GM13976 (cell line): ENCODE results near the gene IFITM10.

Experiments used
- DNase-seq: peaks from one replicate; pipeline ENCODE4 v3.0.0; 2012; ENCODE audit warnings: low spot score
- in situ Hi-C: fragments of 300-500 bp; cut with MboI; formaldehyde crosslinking; loops from one replicate; pipeline ENCODE4 v1.12.0; 2022; ENCODE audit warnings: low sequenced_read_pairs, mixed read lengths, inconsistent platforms; ENCODE audit not compliant: unreplicated experiment
- TF ChIP-seq, protein P1 (sequence below): IDR thresholded peaks from 2 replicates; pipeline ENCODE4 v1.5.1; 2012; ENCODE audit warnings: borderline replicate concordance, mild to moderate bottlenecking; ENCODE audit not compliant: insufficient read depth; ENCODE audit errors: extremely low read depth, missing control alignments, control extremely low read depth

IFITM10 gene

DNA sequence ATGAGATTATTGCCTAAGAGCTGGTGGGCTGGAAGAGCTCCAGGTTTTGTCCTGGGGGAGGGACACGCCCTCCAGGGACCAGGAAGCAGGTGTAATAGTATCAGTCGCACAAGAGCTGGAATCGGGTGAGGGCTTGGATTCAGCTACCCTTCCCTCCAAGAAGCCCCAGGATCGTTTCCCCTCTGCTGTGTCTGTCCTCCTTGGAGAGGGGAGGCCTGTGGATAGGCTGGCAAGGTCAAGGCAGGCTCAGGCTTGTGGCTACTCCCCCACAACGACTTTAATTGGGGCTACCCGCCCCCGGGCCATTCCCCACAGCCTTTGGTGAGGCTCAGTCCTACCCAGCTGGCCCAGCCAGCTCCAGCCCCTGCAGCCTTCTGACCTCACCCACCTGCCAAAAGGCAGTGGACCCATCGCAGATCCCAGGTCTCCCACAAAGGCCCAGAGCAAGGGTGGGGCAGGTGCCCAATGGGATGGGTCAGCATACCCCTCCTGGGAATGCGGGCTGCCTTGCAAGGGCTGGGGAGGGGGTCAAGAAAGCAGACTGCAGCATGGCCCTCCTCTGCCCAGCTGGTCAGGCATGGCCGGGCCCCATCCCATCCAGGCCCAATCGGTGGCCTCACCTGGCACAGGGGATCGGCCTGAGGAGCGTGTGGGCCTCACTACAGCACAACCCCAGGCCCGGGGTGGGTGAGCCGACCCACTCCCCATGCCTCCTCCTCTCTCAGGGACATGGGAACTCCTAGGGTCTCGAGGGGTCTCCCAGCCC lies 12.3 kb upstream of the IFITM10 start:
- in situ Hi-C loops: no loop called here
- TF ChIP-seq, protein P1, sequence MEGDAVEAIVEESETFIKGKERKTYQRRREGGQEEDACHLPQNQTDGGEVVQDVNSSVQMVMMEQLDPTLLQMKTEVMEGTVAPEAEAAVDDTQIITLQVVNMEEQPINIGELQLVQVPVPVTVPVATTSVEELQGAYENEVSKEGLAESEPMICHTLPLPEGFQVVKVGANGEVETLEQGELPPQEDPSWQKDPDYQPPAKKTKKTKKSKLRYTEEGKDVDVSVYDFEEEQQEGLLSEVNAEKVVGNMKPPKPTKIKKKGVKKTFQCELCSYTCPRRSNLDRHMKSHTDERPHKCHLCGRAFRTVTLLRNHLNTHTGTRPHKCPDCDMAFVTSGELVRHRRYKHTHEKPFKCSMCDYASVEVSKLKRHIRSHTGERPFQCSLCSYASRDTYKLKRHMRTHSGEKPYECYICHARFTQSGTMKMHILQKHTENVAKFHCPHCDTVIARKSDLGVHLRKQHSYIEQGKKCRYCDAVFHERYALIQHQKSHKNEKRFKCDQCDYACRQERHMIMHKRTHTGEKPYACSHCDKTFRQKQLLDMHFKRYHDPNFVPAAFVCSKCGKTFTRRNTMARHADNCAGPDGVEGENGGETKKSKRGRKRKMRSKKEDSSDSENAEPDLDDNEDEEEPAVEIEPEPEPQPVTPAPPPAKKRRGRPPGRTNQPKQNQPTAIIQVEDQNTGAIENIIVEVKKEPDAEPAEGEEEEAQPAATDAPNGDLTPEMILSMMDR: no peak
- no peak for DNase-seq

DNA sequence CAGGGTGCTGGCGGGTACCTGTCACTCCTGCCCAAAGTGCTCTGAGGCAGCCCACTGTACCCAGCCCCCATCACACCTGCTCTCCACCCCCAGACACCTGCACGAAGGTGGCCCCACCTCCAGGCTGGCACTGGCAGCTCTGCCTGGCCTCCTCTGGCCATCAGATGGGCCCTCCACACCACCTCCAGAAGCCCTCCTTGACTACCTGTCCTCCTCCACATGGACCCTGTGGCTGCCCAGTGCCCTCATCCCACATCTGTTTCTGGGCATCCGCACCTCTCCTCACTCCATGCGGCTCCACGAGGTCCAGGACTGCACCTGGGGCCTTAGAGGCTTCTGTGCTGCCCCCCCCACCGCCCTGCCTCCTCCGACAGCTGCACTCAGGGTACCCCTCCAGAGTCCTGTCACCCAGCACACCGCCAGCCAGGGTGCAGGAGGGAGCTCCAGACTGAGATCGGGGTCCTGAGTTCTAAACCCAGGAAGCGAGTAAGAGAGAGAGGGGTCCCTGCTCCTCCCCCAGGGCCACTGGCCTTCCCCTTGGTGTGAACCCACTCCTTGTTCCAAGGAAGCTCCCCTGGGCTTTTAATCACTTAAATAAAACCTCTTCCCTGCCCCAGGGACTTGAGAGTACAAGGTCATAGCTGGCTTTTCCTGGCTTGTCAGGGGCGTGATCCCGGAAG lies 11.6 kb upstream of the IFITM10 start:
- in situ Hi-C loops: no loop called here
- no peak for DNase-seq
- TF ChIP-seq, protein P1: no peak

DNA sequence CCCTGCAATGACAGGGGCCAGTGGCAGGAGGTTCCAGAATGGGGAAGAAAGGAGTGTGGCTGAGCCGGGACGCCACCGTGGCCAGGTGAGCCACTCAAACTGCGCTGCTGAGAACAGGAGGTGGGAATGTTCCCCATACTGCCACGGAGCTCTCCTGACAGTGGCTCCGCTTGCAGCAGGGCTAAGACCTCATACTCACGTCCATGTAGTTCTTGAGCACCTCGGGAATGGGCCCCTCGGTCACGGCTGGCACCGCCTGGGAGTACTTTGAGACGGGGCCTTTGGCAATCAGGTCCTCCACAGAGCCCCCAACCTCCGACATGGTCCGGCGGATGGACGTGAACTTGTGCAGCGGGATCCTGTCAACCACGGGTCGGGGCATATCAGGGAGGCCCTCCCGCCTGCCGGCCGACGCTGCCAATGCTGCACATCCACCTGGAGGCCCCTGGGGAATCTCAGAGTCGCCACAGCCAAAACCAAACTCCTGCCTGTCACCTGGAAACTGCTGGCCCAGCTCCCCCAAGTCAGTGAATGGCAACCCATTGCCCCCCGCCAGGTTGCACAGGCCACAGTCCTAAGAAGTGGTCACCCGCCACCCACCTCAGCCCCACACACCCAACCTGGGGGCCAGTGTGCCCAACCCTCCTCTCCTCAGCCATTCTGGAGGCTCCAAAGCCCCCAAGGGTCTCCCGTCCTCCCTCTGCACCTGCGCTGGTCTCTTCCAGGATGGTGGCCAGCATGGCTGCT lies 10.9 kb upstream of the IFITM10 start:
- in situ Hi-C loops: no loop called here
- no peak for DNase-seq

DNA sequence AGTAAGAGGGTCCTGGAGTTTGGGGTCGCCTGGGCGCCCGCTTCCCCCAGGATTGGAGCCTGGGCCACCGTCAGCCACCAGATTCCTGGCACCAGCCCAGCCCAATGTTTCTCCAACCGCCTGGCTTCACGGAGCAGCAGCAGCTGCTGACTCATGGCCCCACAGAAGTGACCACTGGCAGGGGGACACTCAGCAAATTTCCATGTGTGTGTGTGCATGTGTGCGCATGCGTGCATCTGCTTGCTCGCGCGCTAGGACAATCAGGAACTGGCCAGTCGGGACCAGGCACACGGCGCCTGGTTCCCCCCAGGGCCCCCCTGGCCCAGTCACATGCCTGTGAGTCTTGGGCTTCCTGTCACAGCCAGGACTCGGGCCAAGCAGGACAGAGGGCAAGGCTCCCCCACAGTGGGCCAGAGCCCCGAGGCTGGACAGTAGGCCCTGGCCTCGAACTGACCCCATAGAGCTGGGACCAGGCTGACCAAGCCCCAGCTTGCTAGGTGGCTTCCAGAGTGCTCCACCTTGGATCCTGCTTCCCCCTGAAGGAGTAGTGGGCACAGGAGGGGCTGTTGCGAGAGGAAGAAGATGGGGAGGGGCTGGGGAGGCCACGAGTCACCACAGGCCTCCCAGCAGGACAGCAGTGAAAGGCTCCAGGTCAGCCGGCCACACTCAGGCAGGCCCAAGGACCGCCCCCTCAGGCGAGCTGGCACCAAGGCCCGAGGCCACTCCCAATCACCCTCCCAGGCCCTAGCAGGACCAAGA lies 10.1 kb upstream of the IFITM10 start:
- DNase-seq: no peak
- TF ChIP-seq, protein P1: no peak
- in situ Hi-C loops: no loop called here

More for the DNA sequence above, 10.9 kb upstream of the IFITM10 start:
- TF ChIP-seq, protein P1: no peak

DNA sequence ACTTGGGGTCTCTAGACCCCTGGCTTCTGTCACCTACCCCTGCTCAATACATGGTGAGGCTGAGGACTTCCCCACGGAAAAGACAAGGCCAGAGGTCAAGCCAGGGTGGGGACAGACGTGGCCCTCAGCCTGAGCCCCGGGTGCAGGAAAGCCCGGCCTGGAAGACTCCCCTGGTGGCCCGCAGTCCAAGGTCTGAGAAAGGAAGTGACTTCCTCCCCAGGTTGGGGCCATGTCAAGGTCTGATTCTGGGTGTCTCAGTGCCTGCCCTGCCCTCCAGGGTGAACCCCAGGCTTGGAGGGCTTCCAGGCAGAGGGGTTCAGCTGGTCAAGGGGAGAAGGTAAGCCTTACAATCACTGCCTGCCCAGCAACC lies 9.4 kb upstream of the IFITM10 start:
- DNase-seq: no peak
- TF ChIP-seq, protein P1: no peak
- in situ Hi-C loops: no loop called here
